Neuronal stem cell (in vitro differentiated cells): ENCODE data around the gene AIDA.

ENCODE experiments used
- DNase-seq: peaks from one replicate; pipeline ENCODE4 v3.0.0-alpha.2; 2013; ENCODE audit warnings: low spot score
- H2AFZ ChIP-seq: one replicate; pipeline ENCODE4 v1.6.1; 2013; ENCODE audit warnings: mild to moderate bottlenecking, low read length, inconsistent platforms
- H2AK5ac ChIP-seq: 2 replicates; pipeline ENCODE4 v1.6.1; 2013; ENCODE audit warnings: low read depth, mild to moderate bottlenecking, inconsistent platforms, low read length, moderate library complexity, mixed read lengths
- H2BK120ac ChIP-seq: 2 replicates; pipeline ENCODE4 v1.6.1; 2013; ENCODE audit warnings: low read depth, mild to moderate bottlenecking, inconsistent platforms, low read length, moderate library complexity, mixed read lengths
- H2BK12ac ChIP-seq: one replicate; pipeline ENCODE4 v1.6.1; 2013; ENCODE audit warnings: low read length, inconsistent platforms
- H2BK15ac ChIP-seq: 2 replicates; pipeline ENCODE4 v1.6.1; 2013; ENCODE audit warnings: mild to moderate bottlenecking, low read length, inconsistent platforms, mixed read lengths
- H2BK5ac ChIP-seq: one replicate; pipeline ENCODE4 v1.6.1; 2013; ENCODE audit warnings: inconsistent platforms, mild to moderate bottlenecking, low read length, moderate library complexity
- H3K14ac ChIP-seq: one replicate; pipeline ENCODE4 v1.6.1; 2013; ENCODE audit warnings: low read length, inconsistent platforms
- H3K18ac ChIP-seq: 2 replicates; pipeline ENCODE4 v1.6.1; 2013; ENCODE audit warnings: low read length, inconsistent platforms
- H3K23ac ChIP-seq: 2 replicates; pipeline ENCODE4 v1.6.1; 2013; ENCODE audit warnings: low read depth, mild to moderate bottlenecking, mixed read lengths, low read length, inconsistent platforms; ENCODE audit not compliant: poor library complexity
- H3K27ac ChIP-seq: replicated peaks from 3 replicates; pipeline ENCODE4 v1.5.1; 2013; ENCODE audit warnings: low read length, inconsistent platforms
- H3K27me3 ChIP-seq, 3 experiments: 2 replicates each; pipeline ENCODE4 v1.6.1; 2013; ENCODE audit warnings: low read length in 3 of 3, mild to moderate bottlenecking in 2 of 3, inconsistent platforms in 1 of 3, low read depth in 1 of 3, mixed read lengths in 1 of 3, moderate library complexity in 1 of 3; ENCODE audit not compliant: control insufficient read depth in 3 of 3, insufficient read depth in 3 of 3
- H3K36me3 ChIP-seq, 2 donors: replicated peaks in 1 of 2; 2 replicates each; pipeline ENCODE4 v1.6.1; 2013; ENCODE audit warnings: low read length in 2 of 2; ENCODE audit not compliant: control insufficient read depth in 2 of 2, insufficient read depth in 2 of 2
- H3K4ac ChIP-seq: 2 replicates; pipeline ENCODE4 v1.6.1; 2013; ENCODE audit warnings: inconsistent platforms, mild to moderate bottlenecking, low read length, moderate library complexity
- H3K4me1 ChIP-seq, 2 donors: 1 replicate in 1 of 2; 2 replicates in 1 of 2; pipeline ENCODE4 v1.6.1; 2013; ENCODE audit warnings: low read length in 2 of 2, low read depth in 1 of 2; ENCODE audit not compliant: control insufficient read depth in 2 of 2, insufficient read depth in 1 of 2
- H3K4me2 ChIP-seq: one replicate; pipeline ENCODE4 v1.6.1; 2013; ENCODE audit warnings: mild to moderate bottlenecking, low read length, inconsistent platforms; ENCODE audit not compliant: insufficient read depth, poor library complexity, severe bottlenecking
- H3K4me3 ChIP-seq, 2 donors: 2 replicates each; pipeline ENCODE4 v1.5.1; 2013; ENCODE audit warnings: low read length in 2 of 2, mild to moderate bottlenecking in 2 of 2, inconsistent platforms in 1 of 2, moderate library complexity in 1 of 2
- H3K79me1 ChIP-seq: one replicate; pipeline ENCODE4 v1.6.1; 2013; ENCODE audit warnings: low read depth, mild to moderate bottlenecking, inconsistent platforms, low read length, moderate library complexity
- H3K9ac ChIP-seq: one replicate; pipeline ENCODE4 v1.6.1; 2013; ENCODE audit warnings: mild to moderate bottlenecking, low read depth, low read length, inconsistent platforms; ENCODE audit not compliant: poor library complexity
- H3K9me3 ChIP-seq, 2 donors: replicated peaks in 1 of 2; 2 replicates each; pipeline versions ENCODE3 to v1.6.1; 2013; ENCODE audit warnings: low read length in 2 of 2, mild to moderate bottlenecking in 2 of 2, inconsistent platforms in 1 of 2, low read depth in 1 of 2, mixed read lengths in 1 of 2, moderate library complexity in 1 of 2; ENCODE audit not compliant: control insufficient read depth in 2 of 2, insufficient read depth in 1 of 2
- H4K8ac ChIP-seq: one replicate; pipeline ENCODE4 v1.6.1; 2013; ENCODE audit warnings: low read depth, mild to moderate bottlenecking, inconsistent platforms, low read length, moderate library complexity
- H4K91ac ChIP-seq: one replicate; pipeline ENCODE4 v1.6.1; 2013; ENCODE audit warnings: low read length, low read depth, mild to moderate bottlenecking, inconsistent platforms; ENCODE audit not compliant: poor library complexity
- whole genome bisulfite sequencing, 2 donors: extraction: QIAGEN DNeasy Blood & Tissue Kit; methylation state at CpG; one replicate each; pipeline ENCODE4 v1.1.7; 2013; ENCODE audit warnings: missing lambda C conversion rate in 2 of 2, mixed read lengths in 1 of 2; ENCODE audit not compliant: insufficient read length in 2 of 2, insufficient replicate concordance in 1 of 2; ENCODE audit errors: extremely low coverage in 2 of 2; 5-methylcytosine and 5-hydroxymethylcytosine counted together

AIDA gene

GRCh38 chr1:222711319-222712252, 705 bp downstream of the AIDA start:
- Histone ChIP-seq H3K27ac (peak overlapping the region; percentile 76), H2BK5ac (peak overlapping the region; percentile 87), H3K9ac (peak overlapping the region; percentile 93), H2BK12ac (peak overlapping the region; percentile 67), H3K23ac (peak overlapping the region; percentile 76), H3K27me3 (no peaks in the 10 kb centered on the region), H3K4me3 (peak overlapping the region; percentile 97 to 98), H2BK120ac (no peak overlapping the region), H3K14ac (peak overlapping the region; percentile 92), H3K18ac (peak overlapping the region; percentile 92), H4K8ac (no peak overlapping the region), H4K91ac (no peak overlapping the region), H2AK5ac (peak overlapping the region; percentile 42), H3K36me3 (peaks cover 2 to 14% of the 10 kb centered on the region in 2 donors), H3K9me3 (no peaks in the 10 kb centered on the region), H2BK15ac (no peak overlapping the region), H3K4me2 (peak overlapping the region; percentile 85), H2AFZ (peak overlapping the region; percentile 99), H3K4me1 (peaks cover 0 to 5% of the 10 kb centered on the region in 2 donors), H3K79me1 (peaks cover 7% of the 10 kb centered on the region), H3K4ac (no peak overlapping the region)
- no CpG with 5 or more reads among the region's 42 CpGs for WGBS, 2 donors
- peak; percentile 30 for DNase-seq

- DNase-seq = no peak
- Histone ChIP-seq H2BK120ac (no peak overlapping the region), H3K36me3 (peaks cover 0 to 11% of the 10 kb centered on the region in 2 donors), H3K4ac (no peak overlapping the region), H3K4me2 (no peak overlapping the region), H2AFZ (no peak overlapping the region), H2AK5ac (no peak overlapping the region), H3K14ac (no peak overlapping the region), H2BK15ac (no peak overlapping the region), H3K9ac (no peak overlapping the region), H4K8ac (no peak overlapping the region), H2BK12ac (no peak overlapping the region), H3K27me3 (no peaks in the 10 kb centered on the region), H3K18ac (no peak overlapping the region), H4K91ac (no peak overlapping the region), H3K4me1 (peaks cover 0 to 5% of the 10 kb centered on the region in 2 donors), H2BK5ac (no peak overlapping the region), H3K27ac (no peak overlapping the region), H3K4me3 (no peak overlapping the region), H3K79me1 (peaks cover 9% of the 10 kb centered on the region), H3K23ac (no peak overlapping the region), H3K9me3 (peaks cover 3 to 6% of the 10 kb centered on the region in 2 donors)
- WGBS, 2 donors = no CpG with 5 or more reads among the region's 5 CpGs
These were observed 2.6 kb downstream of the AIDA start for GRCh38 chr1:222709700-222710153.

GRCh38 chr1:222706815-222707214, 5.5 kb downstream of the AIDA start:
- no peaks in the 10 kb centered on the region for H3K27me3 ChIP-seq
- no CpG with 5 or more reads among the region's 4 CpGs for WGBS, 2 donors
- DNase-seq = no peak

GRCh38 chr1:222704260-222704659, 8.0 kb downstream of the AIDA start:
- Histone ChIP-seq H3K14ac (no peak overlapping the region), H3K4me3 (no peak overlapping the region), H3K27ac (no peak overlapping the region), H2BK120ac (no peak overlapping the region), H3K4me2 (no peak overlapping the region), H3K27me3 (no peaks in the 10 kb centered on the region), H3K79me1 (peaks cover 7% of the 10 kb centered on the region), H2BK15ac (no peak overlapping the region), H3K9ac (no peak overlapping the region), H2AK5ac (no peak overlapping the region), H3K4ac (no peak overlapping the region), H2BK12ac (no peak overlapping the region), H3K4me1 (no peaks in the 10 kb centered on the region), H2BK5ac (no peak overlapping the region), H3K18ac (no peak overlapping the region), H3K23ac (no peak overlapping the region), H3K9me3 (peaks cover 6 to 21% of the 10 kb centered on the region in 2 donors), H4K91ac (no peak overlapping the region), H2AFZ (no peak overlapping the region), H3K36me3 (peaks cover 5 to 44% of the 10 kb centered on the region in 2 donors), H4K8ac (no peak overlapping the region)
- DNase-seq = no peak
- WGBS, 2 donors = no CpG with 5 or more reads among the region's 1 CpG

More at GRCh38 chr1:222706815-222707214, 5.5 kb downstream of the AIDA start:
- peaks cover 8% of the 10 kb centered on the region for H3K79me1 ChIP-seq
- H3K18ac ChIP-seq = no peak overlapping the region
- H4K91ac ChIP-seq = no peak overlapping the region
- no peak overlapping the region for H3K4me3 ChIP-seq
- peaks cover 1 to 32% of the 10 kb centered on the region in 2 donors for H3K36me3 ChIP-seq
- H2AFZ ChIP-seq = no peak overlapping the region
- H2AK5ac ChIP-seq = no peak overlapping the region
- peaks cover 0 to 5% of the 10 kb centered on the region in 2 donors for H3K4me1 ChIP-seq
- no peak overlapping the region for H3K27ac ChIP-seq
- H2BK5ac ChIP-seq = no peak overlapping the region
- H4K8ac ChIP-seq = no peak overlapping the region
- H3K14ac ChIP-seq = no peak overlapping the region
- no peak overlapping the region for H3K4ac ChIP-seq
- H2BK12ac ChIP-seq = no peak overlapping the region
- peaks cover 3 to 15% of the 10 kb centered on the region in 2 donors for H3K9me3 ChIP-seq
- no peak overlapping the region for H2BK15ac ChIP-seq
- no peak overlapping the region for H2BK120ac ChIP-seq
- H3K9ac ChIP-seq = no peak overlapping the region
- no peak overlapping the region for H3K4me2 ChIP-seq
- H3K23ac ChIP-seq = no peak overlapping the region
